HepG2 (cell line): ENCODE results near the gene ZMYM4. TPM values are rescaled to one million over a fixed set of nuclear protein-coding genes. Genes with fewer than 3 reads are reported as not detected.

Experiments
- ATAC-seq: fragments of 200-7000 bp; cut with Tn5 transposase; 3 replicates; pipeline ENCODE4 v1.9.1; 2020; ENCODE audit warnings: mild to moderate bottlenecking, moderate library complexity
- BruUV-seq: library from RNA; stranded (reverse); fragments of 400-500 nt; replicated peaks from 2 replicates; lab custom pipeline; 2021; lab: Mats Ljungman, UMichigan
- CTCF ChIA-PET: fragments of 300-600 bp; formaldehyde crosslinking; extraction: SDS; loops from one replicate; lab custom pipeline; 2021; ENCODE audit warnings: low total read pairs, inconsistent platforms, low intra/inter-chr PET ratio; lab: Yijun Ruan, JAX
- POLR2A ChIA-PET: fragments of 350-600 bp; sonication (Branson Sonifier 250); formaldehyde crosslinking; loops from one replicate; lab custom pipeline; 2020; ENCODE audit warnings: antibody characterized with exemption, inconsistent platforms; lab: Yijun Ruan, JAX
- DNase-seq: peaks from one replicate; pipeline ENCODE4 v3.0.0-alpha.2; 2015; ENCODE audit warnings: low spot score
- FAIRE-seq: peaks from 3 replicates; lab custom pipeline; 2011; peaks lifted over from hg19 to GRCh38; lab: Jason Lieb, UNC
- H2AFZ ChIP-seq: one replicate; pipeline ENCODE4 v1.6.1; 2011; ENCODE audit warnings: low read length, inconsistent platforms
- H3K27ac ChIP-seq: fragments of 300-600 bp; 3 replicates; pipeline ENCODE4 v1.8.0; 2011; ENCODE audit warnings: mixed run types, mild to moderate bottlenecking, mixed read lengths, low read length, inconsistent platforms; ENCODE audit not compliant: insufficient read depth; ENCODE audit errors: extremely low read length
- H3K27me3 ChIP-seq, 2 experiments: fragments of 200-600 bp in 1 of 2; 2 replicates in 1 of 2; 3 replicates in 1 of 2; pipeline versions ENCODE4 v1.6.0 to v1.8.0; 2011; ENCODE audit warnings: low read length in 2 of 2, mild to moderate bottlenecking in 2 of 2, moderate library complexity in 2 of 2, inconsistent platforms in 1 of 2; ENCODE audit not compliant: insufficient read depth in 2 of 2, control insufficient read depth in 1 of 2
- H3K36me3 ChIP-seq, 2 experiments: fragments of 200-600 bp in 1 of 2; replicated peaks in 1 of 2; 2 replicates in 1 of 2; 3 replicates in 1 of 2; pipeline versions ENCODE4 v1.5.1 to v1.8.0; 2011; ENCODE audit warnings: low read length in 2 of 2, inconsistent platforms in 1 of 2; ENCODE audit not compliant: insufficient read depth in 2 of 2, control insufficient read depth in 1 of 2
- H3K4me1 ChIP-seq: 2 replicates; pipeline ENCODE4 v1.5.1; 2012; ENCODE audit warnings: low read length, inconsistent platforms; ENCODE audit not compliant: insufficient read depth
- H3K4me2 ChIP-seq: 2 replicates; pipeline ENCODE4 v1.6.0; 2011; ENCODE audit warnings: low read depth, low read length, inconsistent platforms
- H3K4me3 ChIP-seq, 3 experiments: fragments of 200-600 bp in 1 of 3; sonication (generic), shearing (Covaris generic) in 1 of 3; replicated peaks in 1 of 3; 2 replicates each; pipeline ENCODE4 v1.5.1; 2011 to 2016; ENCODE audit warnings: low read length in 3 of 3, inconsistent platforms in 2 of 3, low read depth in 2 of 3, mild to moderate bottlenecking in 2 of 3, control low read depth in 1 of 3, mixed read lengths in 1 of 3; ENCODE audit not compliant: insufficient read depth in 1 of 3
- H3K79me2 ChIP-seq: one replicate; pipeline ENCODE4 v1.6.1; 2011; ENCODE audit warnings: low read length, inconsistent platforms; ENCODE audit not compliant: insufficient read depth
- H3K9ac ChIP-seq: 2 replicates; pipeline ENCODE4 v1.6.0; 2011; ENCODE audit warnings: mild to moderate bottlenecking, low read depth, low read length, inconsistent platforms; ENCODE audit not compliant: insufficient read depth
- H3K9me3 ChIP-seq: 2 replicates; pipeline ENCODE4 v1.5.1; 2012; ENCODE audit warnings: mild to moderate bottlenecking, low read length
- H4K20me1 ChIP-seq: 2 replicates; pipeline ENCODE4 v1.6.0; 2011; ENCODE audit warnings: inconsistent platforms, mild to moderate bottlenecking, low read length, moderate library complexity; ENCODE audit not compliant: insufficient read depth
- ARHGAP35 ChIP-seq: sonication (generic); formaldehyde crosslinking; IDR thresholded peaks from 2 replicates; pipeline ENCODE4 v1.9.0; 2022; ENCODE audit warnings: mild to moderate bottlenecking, inconsistent platforms, moderate library complexity, missing genetic modification reagents, borderline replicate concordance
- CEBPB ChIP-seq: IDR thresholded peaks from 2 replicates; pipeline ENCODE4 v1.6.1; 2011; ENCODE audit warnings: low read depth, low read length, improper control_type of control experiment, borderline replicate concordance
- CEBPG ChIP-seq: IDR thresholded peaks from 2 replicates; pipeline ENCODE4 v1.6.1; 2016
- HDAC6 ChIP-seq: fragments of 200-600 bp; sonication (generic); IDR thresholded peaks from 2 replicates; pipeline ENCODE4 v1.7.0; 2017; ENCODE audit warnings: mild to moderate bottlenecking, antibody characterized with exemption, low read length, low read depth
- KLF12 ChIP-seq: sonication (generic); formaldehyde crosslinking; IDR thresholded peaks from 2 replicates; pipeline ENCODE4 v1.4.0; 2020; ENCODE audit warnings: missing genetic modification reagents, borderline replicate concordance
- MAFF ChIP-seq: IDR thresholded peaks from 2 replicates; pipeline ENCODE4 v1.6.1; 2011; ENCODE audit warnings: low read depth, low read length, improper control_type of control experiment
- MAFK ChIP-seq, 2 experiments: IDR thresholded peaks in 1 of 2; conservative IDR thresholded peaks in 1 of 2; 2 replicates each; pipeline ENCODE4 v1.6.1; 2011; ENCODE audit warnings: improper control_type of control experiment in 2 of 2, low read length in 2 of 2
- MZF1 ChIP-seq: sonication (generic); formaldehyde crosslinking; IDR thresholded peaks from 2 replicates; pipeline ENCODE4 v1.8.1; 2023; ENCODE audit warnings: mild to moderate bottlenecking, missing genetic modification reagents, borderline replicate concordance
- ZNF296 ChIP-seq: sonication (generic); formaldehyde crosslinking; conservative IDR thresholded peaks from 2 replicates; pipeline ENCODE4 v1.5.0; 2020; ENCODE audit warnings: mild to moderate bottlenecking, missing genetic modification reagents
- ZNF33A ChIP-seq: sonication (generic); formaldehyde crosslinking; IDR thresholded peaks from 2 replicates; pipeline ENCODE4 v1.5.1; 2020; ENCODE audit warnings: missing genetic modification reagents, mild to moderate bottlenecking, moderate library complexity, borderline replicate concordance
- ZNF775 ChIP-seq: sonication (generic); formaldehyde crosslinking; IDR thresholded peaks from 2 replicates; pipeline ENCODE4 v1.4.0; 2020; ENCODE audit warnings: missing genetic modification reagents, mild to moderate bottlenecking, moderate library complexity, borderline replicate concordance
- ZNF792 ChIP-seq: IDR thresholded peaks from 2 replicates; pipeline ENCODE4 v1.6.1; 2016
- ZNF816 ChIP-seq: sonication (generic); formaldehyde crosslinking; IDR thresholded peaks from 2 replicates; pipeline ENCODE4 v1.8.0; 2022; ENCODE audit warnings: missing genetic modification reagents, mild to moderate bottlenecking, borderline replicate concordance
- WGBS: methylation state at CpG from one replicate; pipeline ENCODE4 v1.1.6; 2017; ENCODE audit warnings: low lambda C conversion rate; 5-methylcytosine and 5-hydroxymethylcytosine counted together
- in situ Hi-C: cut with HindIII; loops from 2 replicates; pipeline ENCODE4 v1.10.0; 2017; ENCODE audit warnings: low pct_unique_long_range_greater_than_20kb; ENCODE audit not compliant: extremely low pct_ligation_motif_present
- intact Hi-C: fragments of 100-400 bp; cut with micrococcal nuclease; formaldehyde crosslinking; loops from one replicate; pipeline ENCODE4 v1.10.0; 2022; ENCODE audit not compliant: unreplicated experiment
- polyA plus RNA-seq, 8 experiments: library from polyadenylated mRNA; depleted of rRNA in 3 of 8; stranded (reverse) in 7 of 8; unstranded in 1 of 8; fragments of >200 nt; fragmentation: Illumina TruSeq in 4 of 8; extraction: Trizol in 4 of 8; gene quantifications; 2 replicates each; pipeline versions ENCODE4 v1.2.1 to v1.2.3, GENCODE V29; 2011 to 2016; ENCODE audit warnings: low read depth in 4 of 8, missing spikeins in 1 of 8, mixed read lengths in 1 of 8; ENCODE audit not compliant: insufficient read depth in 1 of 8
- total RNA-seq, 5 experiments: library from RNA; depleted of rRNA; stranded (reverse); fragments of >200 nt; fragmentation: Illumina TruSeq; extraction: Trizol; gene quantifications; 2 replicates each; pipeline ENCODE4 v1.2.3, GENCODE V29; 2016; ENCODE audit warnings: low read depth in 1 of 5
- TF ChIP-seq, protein P1 (sequence below): sonication (generic); formaldehyde crosslinking; IDR thresholded peaks from 2 replicates; pipeline ENCODE4 v1.4.0; 2020; ENCODE audit warnings: mild to moderate bottlenecking, missing genetic modification reagents
- TF ChIP-seq, protein P2 (sequence below): sonication (generic); formaldehyde crosslinking; IDR thresholded peaks from 2 replicates; pipeline ENCODE4 v1.4.0; 2020; ENCODE audit warnings: mild to moderate bottlenecking, low read depth, missing genetic modification reagents

The ZMYM4 gene
- total and polyA plus RNA-seq, 2 of the 13 experiments (the other 11 are each of a cell fraction or from before 2014, with no cell fraction given) = 13.9 to 37.6 TPM

DNA sequence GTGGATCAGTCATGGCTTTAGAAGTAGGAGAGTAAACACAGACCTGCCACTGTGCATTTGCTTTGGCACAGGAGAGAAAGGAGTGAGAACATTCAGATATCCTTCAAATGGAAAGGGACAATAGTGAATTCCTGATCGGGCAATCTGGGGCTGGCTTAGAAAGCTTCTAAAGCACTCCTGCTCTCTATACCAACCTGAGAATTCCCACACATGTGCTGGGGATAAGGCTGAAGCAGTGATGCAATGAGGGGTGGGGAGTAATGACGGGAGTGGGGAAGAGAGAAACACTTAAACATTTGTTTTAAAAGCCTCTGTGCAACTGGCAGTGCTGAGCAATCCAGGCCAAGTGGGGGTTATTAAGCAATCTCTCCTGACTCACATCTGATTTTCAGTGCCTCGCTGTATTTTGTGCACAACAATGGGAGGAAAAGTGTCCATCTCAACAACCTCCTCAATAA is 179.9 kb downstream of the ZMYM4 start:
- FAIRE-seq (no peak), DNase-seq (peak; percentile 39), ATAC-seq (no peak)
- no peak overlapping the region for H3K27ac ChIP-seq
- H3K27me3 ChIP-seq = no peaks in the 10 kb centered on the region
- H3K9me3 ChIP-seq = no peaks in the 10 kb centered on the region
- no peaks in the 10 kb centered on the region for H4K20me1 ChIP-seq
- POLR2A ChIA-PET = no interaction called here
- TF ChIP-seq KLF12 (CRISPR knock-in tag) (no peak), CEBPG (CRISPR knock-in tag) (peak; percentile 39; the same call in 1 of the 2 replicates), ZNF296 (no peak), CEBPB (peak; percentile 75), ARHGAP35 (CRISPR knock-in tag) (no peak), ZNF775 (CRISPR knock-in tag) (no peak), ZNF816 (CRISPR knock-in tag) (no peak)
- no peak overlapping the region for H3K4me2 ChIP-seq
- in situ Hi-C loops (loop anchor here (10.0 to 25.0 kb wide), 2 partner anchors 96 to 289 kb away; no protein-coding TSS in a partner anchor), intact Hi-C loops (no loop called here)
- H3K79me2 ChIP-seq = no peaks in the 10 kb centered on the region
- peaks cover 27% of the 10 kb centered on the region for H3K4me1 ChIP-seq
- no peak overlapping the region for H3K4me3 ChIP-seq
- H3K9ac ChIP-seq = no peak overlapping the region
- 82% methylated on average over 3 of the region's 3 CpGs for WGBS
- no TSS peak for BruUV-seq
- H2AFZ ChIP-seq = no peak overlapping the region
- CTCF ChIA-PET = interaction anchor here (1.6 kb wide), 1 partner anchor 97 kb away, joined by 4 read pairs; no protein-coding TSS in a partner anchor
- H3K36me3 ChIP-seq = peaks cover 20 to 70% of the 10 kb centered on the region in 2 experiments

DNA sequence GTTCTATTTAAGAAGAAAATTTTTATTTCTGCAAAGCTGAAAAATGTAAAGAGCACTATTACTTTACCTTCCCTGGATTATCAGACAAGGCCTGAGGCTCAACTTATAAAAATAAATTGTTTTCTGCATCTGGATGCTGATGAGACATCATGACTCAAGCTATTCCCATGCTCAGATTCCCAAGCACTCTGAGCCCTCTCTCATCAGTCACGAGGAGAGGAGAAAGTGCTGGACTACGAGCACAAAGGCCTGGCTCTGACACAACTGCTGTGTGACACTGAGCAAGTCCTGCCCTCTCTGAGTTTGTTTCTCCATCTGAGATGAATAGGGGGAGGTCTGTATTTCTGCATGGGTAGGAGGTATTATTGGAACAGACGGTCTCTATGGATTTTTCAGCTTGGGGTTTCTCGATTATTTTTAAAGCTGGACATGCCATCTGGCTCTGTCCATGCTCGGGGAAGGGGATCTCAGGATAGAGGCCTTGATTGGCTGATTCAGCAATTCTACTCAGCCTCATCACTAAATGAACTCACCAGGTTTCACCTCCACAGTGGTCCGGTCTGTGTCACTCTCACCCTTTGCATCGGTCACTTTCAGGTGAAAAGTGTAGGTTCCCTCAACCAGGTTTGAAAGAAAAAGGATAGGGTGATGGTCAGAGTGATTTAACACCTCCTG is 181.0 kb downstream of the ZMYM4 start:
- Histone ChIP-seq H3K9ac (no peak overlapping the region), H3K27me3 (no peaks in the 10 kb centered on the region), H4K20me1 (no peaks in the 10 kb centered on the region), H2AFZ (no peak overlapping the region), H3K4me2 (no peak overlapping the region), H3K36me3 (peaks cover 22 to 72% of the 10 kb centered on the region in 2 experiments), H3K4me3 (no peak overlapping the region), H3K9me3 (no peaks in the 10 kb centered on the region), H3K4me1 (peaks cover 29% of the 10 kb centered on the region), H3K79me2 (no peaks in the 10 kb centered on the region), H3K27ac (no peak overlapping the region)
- no TSS peak for BruUV-seq
- 97% methylated on average over 7 of the region's 7 CpGs for WGBS
- FAIRE-seq (no peak), DNase-seq (no peak), ATAC-seq (no peak)
- intact Hi-C loops = no loop called here
- CTCF ChIA-PET = interaction anchor here (1.6 kb wide), 1 partner anchor 96 kb away, joined by 4 read pairs; no protein-coding TSS in a partner anchor
- POLR2A ChIA-PET = no interaction called here
- TF ChIP-seq HDAC6 = no peak
- no peak for TF ChIP-seq ZNF792 (CRISPR knock-in tag)
- TF ChIP-seq, protein P1, sequence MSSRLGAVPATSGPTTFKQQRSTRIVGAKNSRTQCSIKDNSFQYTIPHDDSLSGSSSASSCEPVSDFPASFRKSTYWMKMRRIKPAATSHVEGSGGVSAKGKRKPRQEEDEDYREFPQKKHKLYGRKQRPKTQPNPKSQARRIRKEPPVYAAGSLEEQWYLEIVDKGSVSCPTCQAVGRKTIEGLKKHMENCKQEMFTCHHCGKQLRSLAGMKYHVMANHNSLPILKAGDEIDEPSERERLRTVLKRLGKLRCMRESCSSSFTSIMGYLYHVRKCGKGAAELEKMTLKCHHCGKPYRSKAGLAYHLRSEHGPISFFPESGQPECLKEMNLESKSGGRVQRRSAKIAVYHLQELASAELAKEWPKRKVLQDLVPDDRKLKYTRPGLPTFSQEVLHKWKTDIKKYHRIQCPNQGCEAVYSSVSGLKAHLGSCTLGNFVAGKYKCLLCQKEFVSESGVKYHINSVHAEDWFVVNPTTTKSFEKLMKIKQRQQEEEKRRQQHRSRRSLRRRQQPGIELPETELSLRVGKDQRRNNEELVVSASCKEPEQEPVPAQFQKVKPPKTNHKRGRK (CRISPR knock-in tag) = no peak
- TF ChIP-seq MAFF = peak; percentile 85
- no peak for TF ChIP-seq ZNF33A
- peak; percentile 81 to 91 for TF ChIP-seq MAFK (conservative IDR thresholded peaks at IDR 0.05 in 1 of 2, IDR thresholded peaks at IDR 0.05 in 1 of 2; ENCODE audit: low read length in 2 of 2)
- TF ChIP-seq MZF1 (CRISPR knock-in tag) = no peak
- TF ChIP-seq, protein P2, sequence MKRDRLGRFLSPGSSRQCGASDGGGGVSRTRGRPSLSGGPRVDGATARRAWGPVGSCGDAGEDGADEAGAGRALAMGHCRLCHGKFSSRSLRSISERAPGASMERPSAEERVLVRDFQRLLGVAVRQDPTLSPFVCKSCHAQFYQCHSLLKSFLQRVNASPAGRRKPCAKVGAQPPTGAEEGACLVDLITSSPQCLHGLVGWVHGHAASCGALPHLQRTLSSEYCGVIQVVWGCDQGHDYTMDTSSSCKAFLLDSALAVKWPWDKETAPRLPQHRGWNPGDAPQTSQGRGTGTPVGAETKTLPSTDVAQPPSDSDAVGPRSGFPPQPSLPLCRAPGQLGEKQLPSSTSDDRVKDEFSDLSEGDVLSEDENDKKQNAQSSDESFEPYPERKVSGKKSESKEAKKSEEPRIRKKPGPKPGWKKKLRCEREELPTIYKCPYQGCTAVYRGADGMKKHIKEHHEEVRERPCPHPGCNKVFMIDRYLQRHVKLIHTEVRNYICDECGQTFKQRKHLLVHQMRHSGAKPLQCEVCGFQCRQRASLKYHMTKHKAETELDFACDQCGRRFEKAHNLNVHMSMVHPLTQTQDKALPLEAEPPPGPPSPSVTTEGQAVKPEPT (CRISPR knock-in tag) = no peak
- in situ Hi-C loops = loop anchor here (5.0 to 25.0 kb wide), 3 partner anchors 95 to 288 kb away; no protein-coding TSS in a partner anchor
